HCT116 (cell line): ENCODE measurements around the gene GOLGA7B. TPM values are rescaled to one million over a fixed set of nuclear protein-coding genes. Genes with fewer than 3 reads are reported as not detected.
A peak's percentile ranks its signal among the peaks of the same experiment; 100 is the strongest.

ENCODE experiments used
- ATAC-seq: fragments of 200-7000 bp; cut with Tn5 transposase; 2 replicates; pipeline ENCODE4 v1.9.1; 2020; ENCODE audit warnings: mild to moderate bottlenecking, moderate library complexity
- BruUV-seq: library from RNA; stranded (reverse); fragments of 400-500 nt; replicated peaks from 2 replicates; lab custom pipeline; 2021; lab: Mats Ljungman, UMichigan
- CTCF ChIA-PET: fragments of 300-600 bp; sonication (Branson Sonifier 250); formaldehyde crosslinking; loops from one replicate; lab custom pipeline; 2021; ENCODE audit warnings: antibody characterized with exemption; lab: Charles Lee
- POLR2A ChIA-PET: fragments of 300-600, 350-600 bp; sonication (Branson Sonifier 250); formaldehyde crosslinking; loops from one replicate; lab custom pipeline; 2021; ENCODE audit warnings: antibody characterized with exemption; lab: Charles Lee
- RAD21 ChIA-PET, 2 experiments: fragments of 300-600 bp; sonication (Branson Sonifier 250); formaldehyde crosslinking; loops; one replicate each; lab custom pipeline; 2023; ENCODE audit warnings: low total read pairs in 2 of 2; ENCODE audit not compliant: uncharacterized antibody in 2 of 2, unreplicated experiment in 2 of 2, low non-redundant PET in 1 of 2; lab: Charles Lee
- DNase-seq: peaks from one replicate; pipeline ENCODE4 v3.0.0-alpha.2; 2010; ENCODE audit warnings: low read depth, low spot score
- H2AFZ ChIP-seq: fragments of 200-600 bp; shearing (Covaris generic), sonication (generic); 2 replicates; pipeline ENCODE4 v1.6.1; 2017; ENCODE audit warnings: low read depth, mixed run types, mixed read lengths, antibody characterized with exemption, low read length; ENCODE audit not compliant: poor library complexity, severe bottlenecking
- H3K27ac ChIP-seq: 2 replicates; pipeline ENCODE4 v1.5.1; 2012; ENCODE audit warnings: low read depth, low read length
- H3K27me3 ChIP-seq: fragments of 200-600 bp; sonication (generic); 2 replicates; pipeline ENCODE4 v1.6.1; 2016; ENCODE audit warnings: mixed run types, low read length, mixed read lengths; ENCODE audit not compliant: insufficient read depth
- H3K36me3 ChIP-seq, 2 experiments: fragments of 200-500 bp in 1 of 2; fragments of 200-600 bp in 1 of 2; sonication (Bioruptor generic) in 1 of 2; sonication (generic) in 1 of 2; 2 replicates each; pipeline versions ENCODE4 v1.5.1 to v1.6.1; 2014 to 2016; ENCODE audit warnings: low read length in 2 of 2, inconsistent platforms in 1 of 2, mixed read lengths in 1 of 2, mixed run types in 1 of 2; ENCODE audit not compliant: insufficient read depth in 2 of 2, control insufficient read depth in 1 of 2
- H3K4me1 ChIP-seq, 2 experiments: fragments of 200-600 bp in 1 of 2; sonication (generic) in 1 of 2; 2 replicates each; pipeline versions ENCODE4 v1.5.1 to v1.6.1; 2012 to 2017; ENCODE audit warnings: low read length in 2 of 2, inconsistent platforms in 1 of 2, mild to moderate bottlenecking in 1 of 2, mixed read lengths in 1 of 2, mixed run types in 1 of 2, moderate library complexity in 1 of 2; ENCODE audit not compliant: insufficient read depth in 2 of 2, control insufficient read depth in 1 of 2
- H3K4me2 ChIP-seq: fragments of 200-600 bp; sonication (generic); 2 replicates; pipeline ENCODE4 v1.6.1; 2017; ENCODE audit warnings: mixed run types, low read length, mixed read lengths
- H3K4me3 ChIP-seq, 2 experiments: fragments of 200-600 bp in 1 of 2; sonication (generic) in 1 of 2; replicated peaks in 1 of 2; 2 replicates each; pipeline ENCODE4 v1.5.1; 2011 to 2016; ENCODE audit warnings: low read length in 2 of 2, control low read depth in 1 of 2, low read depth in 1 of 2, mild to moderate bottlenecking in 1 of 2, mixed read lengths in 1 of 2, mixed run types in 1 of 2
- H3K79me2 ChIP-seq: fragments of 200-600 bp; sonication (generic); 2 replicates; pipeline ENCODE4 v1.6.1; 2017; ENCODE audit warnings: mild to moderate bottlenecking, mixed run types, low read length, moderate library complexity, mixed read lengths; ENCODE audit not compliant: insufficient read depth
- H3K9ac ChIP-seq: fragments of 200-600 bp; sonication (generic); 2 replicates; pipeline ENCODE4 v1.6.1; 2016; ENCODE audit warnings: low read length, mixed read lengths
- H3K9me2 ChIP-seq: fragments of 200-600 bp; sonication (generic), shearing (Covaris generic); 2 replicates; pipeline ENCODE4 v1.6.1; 2017; ENCODE audit warnings: mixed run types, mild to moderate bottlenecking, moderate library complexity; ENCODE audit not compliant: insufficient read depth
- H3K9me3 ChIP-seq, 2 experiments: fragments of 200-500 bp in 1 of 2; fragments of 200-600 bp in 1 of 2; sonication (Bioruptor generic) in 1 of 2; sonication (generic) in 1 of 2; 2 replicates each; pipeline ENCODE4 v1.6.1; 2014 to 2017; ENCODE audit warnings: low read length in 2 of 2, mixed read lengths in 2 of 2, inconsistent platforms in 1 of 2, low read depth in 1 of 2, mild to moderate bottlenecking in 1 of 2, mixed run types in 1 of 2, moderate library complexity in 1 of 2; ENCODE audit not compliant: control insufficient read depth in 1 of 2, insufficient read depth in 1 of 2
- H4K20me1 ChIP-seq: fragments of 200-600 bp; sonication (generic), shearing (Covaris generic); 2 replicates; pipeline ENCODE4 v1.6.1; 2017; ENCODE audit warnings: mixed run types, mild to moderate bottlenecking, moderate library complexity; ENCODE audit not compliant: insufficient read depth
- EZH2phosphoT487 ChIP-seq: fragments of 200-600 bp; IDR thresholded peaks from 2 replicates; pipeline ENCODE4 v1.6.1; 2018; ENCODE audit warnings: antibody characterized with exemption, borderline replicate concordance
- intact Hi-C: fragments of 100-400 bp; cut with micrococcal nuclease; formaldehyde crosslinking; loops from 2 replicates; pipeline ENCODE4 v1.10.0; 2022
- total RNA-seq: library from RNA; stranded (reverse); gene quantifications from one replicate; pipeline ENCODE4 v1.2.1, GENCODE V29; 2021; ENCODE audit not compliant: unreplicated experiment
- TF ChIP-seq, protein P1 (sequence below), 3 experiments: fragments of 200-600 bp in 1 of 3; sonication (generic) in 1 of 3; IDR thresholded peaks in 2 of 3; conservative IDR thresholded peaks in 1 of 3; 2 replicates each; pipeline ENCODE4 v1.5.1; 2012 to 2017; ENCODE audit warnings: low read depth in 2 of 3, low read length in 2 of 3, antibody characterized with exemption in 1 of 3, borderline replicate concordance in 1 of 3, control low read depth in 1 of 3, mild to moderate bottlenecking in 1 of 3, mixed read lengths in 1 of 3, mixed run types in 1 of 3, moderate library complexity in 1 of 3; ENCODE audit not compliant: insufficient read depth in 1 of 3

The GOLGA7B gene
- total RNA-seq, 1 experiment from 2014 or later = 1.0 TPM

DNA sequence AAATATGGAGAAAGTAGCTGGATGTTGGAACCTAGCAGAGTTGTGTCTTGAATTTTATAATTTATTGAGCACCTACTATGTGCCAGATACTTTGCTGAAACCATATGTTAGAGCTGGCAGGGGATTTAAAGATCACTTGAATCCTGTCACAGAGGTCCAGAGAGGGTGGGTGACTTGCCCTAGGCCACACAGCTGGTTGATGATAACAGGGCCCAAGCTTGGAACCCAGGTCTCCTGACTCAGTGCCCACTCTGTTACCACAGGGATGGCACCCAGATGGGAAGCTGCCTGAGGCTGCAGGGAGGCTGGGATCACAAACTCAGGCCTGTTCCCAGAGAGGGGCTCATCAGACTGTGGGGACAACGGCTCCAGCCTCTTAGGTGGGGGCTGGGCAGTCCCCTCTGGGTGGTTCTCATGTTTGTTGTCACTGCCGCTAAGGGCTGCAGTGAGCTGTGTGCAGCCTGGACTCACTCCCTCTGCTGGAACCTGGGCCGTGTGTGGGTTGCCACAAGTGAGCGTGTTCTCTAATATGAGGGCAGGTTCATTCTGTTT, 18.6 kb downstream of the GOLGA7B start:
- DNase-seq (no peak), ATAC-seq (no peak)
- H3K9me3 ChIP-seq = no peaks in the 10 kb centered on the region
- no peaks in the 10 kb centered on the region for H4K20me1 ChIP-seq
- TF ChIP-seq EZH2phosphoT487 = no peak
- TF ChIP-seq, protein P1, sequence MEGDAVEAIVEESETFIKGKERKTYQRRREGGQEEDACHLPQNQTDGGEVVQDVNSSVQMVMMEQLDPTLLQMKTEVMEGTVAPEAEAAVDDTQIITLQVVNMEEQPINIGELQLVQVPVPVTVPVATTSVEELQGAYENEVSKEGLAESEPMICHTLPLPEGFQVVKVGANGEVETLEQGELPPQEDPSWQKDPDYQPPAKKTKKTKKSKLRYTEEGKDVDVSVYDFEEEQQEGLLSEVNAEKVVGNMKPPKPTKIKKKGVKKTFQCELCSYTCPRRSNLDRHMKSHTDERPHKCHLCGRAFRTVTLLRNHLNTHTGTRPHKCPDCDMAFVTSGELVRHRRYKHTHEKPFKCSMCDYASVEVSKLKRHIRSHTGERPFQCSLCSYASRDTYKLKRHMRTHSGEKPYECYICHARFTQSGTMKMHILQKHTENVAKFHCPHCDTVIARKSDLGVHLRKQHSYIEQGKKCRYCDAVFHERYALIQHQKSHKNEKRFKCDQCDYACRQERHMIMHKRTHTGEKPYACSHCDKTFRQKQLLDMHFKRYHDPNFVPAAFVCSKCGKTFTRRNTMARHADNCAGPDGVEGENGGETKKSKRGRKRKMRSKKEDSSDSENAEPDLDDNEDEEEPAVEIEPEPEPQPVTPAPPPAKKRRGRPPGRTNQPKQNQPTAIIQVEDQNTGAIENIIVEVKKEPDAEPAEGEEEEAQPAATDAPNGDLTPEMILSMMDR (IDR thresholded peaks at IDR 0.05 in 2 of 3, conservative IDR thresholded peaks at IDR 0.05 in 1 of 3; ENCODE audit: borderline replicate concordance in 1 of 3, insufficient read depth in 1 of 3, low read depth in 2 of 3, low read length in 2 of 3) = 0 out of 6 replicates have a peak, but pooled peaks of 1 of the 3 experiments have one; percentile 0
- ChIA-PET POLR2A (interaction anchor here (1.5 kb wide), 1 partner anchor 131 kb away, joined by 6 read pairs; the partner anchor contains the start of gene ZFYVE27), RAD21 (interaction anchor here in 1 of 2 experiments (0.6 kb wide), 1 partner anchor 19 kb away, joined by 3 read pairs; no protein-coding TSS in a partner anchor), CTCF (interaction anchor here (1.6 to 4.4 kb wide), 3 partner anchors 75 to 173 kb away, joined by 4 to 51 read pairs (median 7); no protein-coding TSS in a partner anchor)
- no peak overlapping the region for H3K4me3 ChIP-seq
- no peaks in the 10 kb centered on the region for H3K27me3 ChIP-seq
- intact Hi-C loops = no loop called here
- no peaks in the 10 kb centered on the region for H3K79me2 ChIP-seq
- H3K36me3 ChIP-seq = no peaks in the 10 kb centered on the region
- H3K9ac ChIP-seq = no peak overlapping the region
- no peak overlapping the region for H2AFZ ChIP-seq
- no peak overlapping the region for H3K27ac ChIP-seq
- no peak overlapping the region for H3K4me2 ChIP-seq
- H3K4me1 ChIP-seq = peaks cover 9 to 16% of the 10 kb centered on the region in 2 experiments; a peak in 3 of 4 replicates
- no peaks in the 10 kb centered on the region for H3K9me2 ChIP-seq
- no TSS peak for BruUV-seq
